ENCODE measurements around the gene THSD7A.

Gene THSD7A

DNA sequence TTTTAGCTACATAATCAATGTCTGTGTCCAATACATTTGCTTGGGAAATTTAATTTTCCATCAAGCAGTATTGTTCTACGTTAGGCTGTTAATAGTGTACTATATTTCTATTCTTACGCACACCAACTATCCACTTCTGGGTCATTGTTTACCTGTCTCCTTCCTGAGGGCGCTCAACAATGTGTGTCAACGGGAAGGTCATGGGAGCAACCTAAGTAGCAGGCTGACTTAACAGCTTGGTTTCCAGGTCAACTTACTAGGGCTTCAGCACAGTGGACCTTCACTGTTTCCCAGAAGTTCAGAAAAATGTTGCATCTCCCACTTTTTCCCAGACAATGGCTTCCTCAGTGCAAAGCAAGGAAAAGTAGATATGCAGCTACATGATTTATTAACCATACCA lies 13.7 kb downstream of the THSD7A start:
- DNase-seq (ENCODE audit: extremely low read depth in 1 of 2, low read depth in 1 of 2) = no peak

DNA sequence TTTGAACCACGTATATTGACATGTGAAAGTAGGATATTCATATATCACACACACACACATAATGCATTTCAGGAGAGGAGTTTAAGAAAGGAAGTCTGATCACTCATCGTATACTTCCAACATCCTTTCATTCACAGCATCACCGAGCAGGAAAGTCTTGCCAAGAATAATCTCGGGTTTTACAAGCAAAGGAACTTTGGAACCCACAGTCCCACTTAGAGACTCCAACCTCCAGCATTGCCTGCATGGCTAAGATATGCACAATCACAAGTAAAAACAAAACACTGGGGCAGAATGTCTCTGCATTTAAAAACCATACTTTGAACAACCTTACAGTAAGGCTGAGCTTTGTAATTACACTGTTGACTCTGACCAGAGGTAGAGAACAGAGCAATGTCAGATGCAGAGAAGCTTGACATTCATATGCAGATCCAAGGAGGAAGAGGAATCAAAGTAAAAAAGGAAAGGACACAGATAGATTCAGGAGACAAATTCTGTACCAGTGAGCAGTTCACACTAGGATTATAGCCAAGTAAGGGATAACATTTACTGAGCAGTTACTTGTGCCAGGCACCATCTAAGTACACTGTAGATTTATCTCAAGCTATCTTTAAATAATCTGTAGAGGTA lies 14.8 kb downstream of the THSD7A start:
- no peak for DNase-seq (ENCODE audit: extremely low read depth in 1 of 2, low read depth in 1 of 2)

DNA sequence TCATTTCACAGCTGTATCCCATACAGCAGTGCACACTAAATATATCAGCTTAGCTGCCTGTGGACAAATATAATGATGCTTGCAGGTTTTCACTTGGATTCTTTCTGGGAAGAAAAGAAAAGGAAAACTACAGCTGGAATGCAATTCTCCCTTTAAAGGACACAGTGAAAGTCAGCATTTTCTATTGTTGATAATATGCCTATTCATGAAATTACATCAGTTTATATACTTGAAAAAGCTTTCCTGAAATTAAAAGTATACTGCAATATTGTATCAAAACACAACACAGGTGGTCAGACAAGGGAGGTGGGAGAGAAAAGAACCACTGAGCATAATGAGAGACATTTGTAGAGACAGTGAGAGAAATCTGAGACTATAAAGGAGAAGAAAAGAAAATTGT lies 20.3 kb downstream of the THSD7A start:
- DNase-seq (ENCODE audit: extremely low read depth in 1 of 2, low read depth in 1 of 2) = no peak

DNA sequence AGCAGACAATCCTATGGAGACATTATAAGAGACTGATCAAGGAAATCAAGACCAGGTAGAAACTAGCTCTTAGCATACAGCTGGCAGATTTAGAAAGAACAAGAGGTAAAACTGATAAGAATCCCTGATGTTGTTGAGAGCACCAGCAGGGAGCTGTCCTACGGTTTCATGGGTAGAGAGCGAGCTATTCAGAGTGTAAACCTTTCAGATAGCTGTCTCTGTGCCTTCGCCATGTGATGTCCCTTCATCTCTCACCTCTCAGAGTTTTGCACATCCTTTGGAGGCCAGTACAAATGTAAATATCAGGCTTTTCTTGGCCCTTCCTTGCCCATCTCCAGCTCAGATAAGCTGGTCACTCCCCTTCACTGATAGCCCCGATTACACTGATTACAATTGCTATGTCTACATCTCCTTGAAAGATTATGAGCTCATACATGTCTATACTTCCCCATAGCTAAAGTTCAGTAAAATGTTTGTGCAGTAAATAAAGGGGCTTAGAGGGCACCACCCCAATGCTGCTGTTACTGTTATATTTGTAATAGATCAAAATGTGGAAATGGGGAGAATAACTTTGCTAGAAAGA lies 21.9 kb downstream of the THSD7A start:
- no peak for DNase-seq (ENCODE audit: extremely low read depth in 1 of 2, low read depth in 1 of 2)

DNA sequence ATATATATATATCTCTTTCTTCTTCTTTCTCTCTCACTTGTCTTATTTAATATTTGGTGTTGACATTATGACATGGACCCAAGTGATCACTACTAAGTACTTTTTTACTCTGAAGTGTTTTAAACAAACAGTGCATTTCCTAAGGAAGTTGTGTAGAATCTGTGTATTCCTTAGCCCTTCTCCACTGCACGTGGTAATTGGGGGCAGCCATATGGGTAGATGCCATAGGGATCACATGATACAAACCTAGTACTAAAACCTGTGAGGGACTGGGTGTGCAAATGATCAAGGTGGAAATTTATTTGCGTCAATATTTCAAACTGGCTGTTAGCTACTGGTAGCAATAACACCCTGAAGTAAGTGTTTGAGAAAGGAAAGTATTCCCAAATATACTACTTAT lies 25.0 kb downstream of the THSD7A start:
- no peak for DNase-seq (ENCODE audit: extremely low read depth in 1 of 2, low read depth in 1 of 2)

DNA sequence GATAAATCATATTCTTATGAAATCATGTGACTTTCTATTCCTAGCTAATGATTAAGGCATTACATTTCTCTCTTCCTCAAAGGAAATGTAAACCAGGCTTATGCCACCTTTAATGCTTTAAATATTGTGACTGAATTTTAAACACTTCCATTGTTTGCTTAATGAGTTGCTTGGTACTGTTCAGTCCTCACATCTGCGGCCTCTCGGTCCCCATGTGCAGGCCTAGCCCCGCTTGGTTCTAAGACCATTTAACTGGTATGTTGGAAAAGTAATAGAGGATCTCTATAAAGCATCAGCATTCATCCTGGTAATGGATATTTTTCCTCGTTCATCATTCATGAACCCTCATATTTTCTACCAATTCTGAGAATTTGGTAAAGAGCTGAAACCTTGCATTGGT lies 27.4 kb downstream of the THSD7A start:
- no peak for DNase-seq (ENCODE audit: extremely low read depth in 1 of 2, low read depth in 1 of 2)

DNA sequence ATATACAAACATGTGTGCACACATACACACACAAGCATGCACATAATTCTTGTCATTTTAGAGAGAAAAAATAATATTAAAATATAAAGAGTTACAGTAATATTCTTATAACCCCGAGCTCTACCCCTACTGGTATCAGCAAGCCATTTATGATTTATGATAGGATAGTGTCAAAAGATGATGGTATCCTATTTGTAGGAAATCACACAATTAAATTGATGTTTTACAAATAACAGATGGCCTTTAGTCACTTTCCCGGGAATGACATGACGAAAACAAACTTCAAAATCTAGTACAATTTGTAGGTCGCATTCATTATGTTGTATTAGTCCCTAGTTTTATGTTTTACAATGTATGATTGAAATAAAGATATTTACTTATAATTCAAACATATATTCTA lies 36.8 kb downstream of the THSD7A start:
- DNase-seq (ENCODE audit: extremely low read depth in 1 of 2, low read depth in 1 of 2) = no peak

DNA sequence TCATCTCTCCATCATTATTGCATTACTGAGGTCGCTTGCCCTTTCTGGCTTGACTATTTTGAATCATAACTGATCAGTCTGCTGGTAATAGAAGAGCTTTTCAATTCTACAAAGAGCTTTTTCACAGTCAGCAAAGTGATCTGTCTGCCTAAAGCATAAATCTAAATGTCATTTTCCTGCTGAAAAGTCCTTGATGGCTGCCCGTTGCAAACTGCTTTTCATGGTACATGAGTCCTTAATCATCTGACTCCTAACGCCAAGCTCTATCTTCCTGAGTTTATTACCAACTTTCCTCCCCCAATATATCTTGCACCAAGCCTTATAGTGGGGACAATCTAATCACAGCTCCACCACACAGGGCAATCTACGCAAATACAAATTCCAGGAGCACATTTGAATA lies 39.8 kb downstream of the THSD7A start:
- no peak for DNase-seq (ENCODE audit: extremely low read depth in 1 of 2, low read depth in 1 of 2)

DNA sequence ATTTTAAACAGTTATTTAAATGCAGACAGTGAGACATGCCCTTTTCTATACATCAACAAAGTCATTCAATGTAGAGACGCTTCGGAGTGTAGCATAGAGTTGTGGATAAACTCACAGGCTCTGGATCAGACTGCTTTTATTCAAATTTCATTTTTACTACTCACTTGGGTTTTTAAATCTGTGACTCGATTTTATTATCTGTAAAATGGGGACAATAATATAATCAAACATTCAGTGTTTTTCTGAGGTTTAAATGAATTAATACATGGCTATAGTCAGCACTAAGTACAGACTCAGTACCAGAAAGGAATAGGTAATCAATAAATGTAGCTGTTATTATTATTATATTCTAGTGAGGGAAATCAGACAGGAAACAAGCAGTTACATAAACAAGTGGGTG lies 43.4 kb downstream of the THSD7A start:
- no peak for DNase-seq (ENCODE audit: extremely low read depth in 1 of 2, low read depth in 1 of 2)

DNA sequence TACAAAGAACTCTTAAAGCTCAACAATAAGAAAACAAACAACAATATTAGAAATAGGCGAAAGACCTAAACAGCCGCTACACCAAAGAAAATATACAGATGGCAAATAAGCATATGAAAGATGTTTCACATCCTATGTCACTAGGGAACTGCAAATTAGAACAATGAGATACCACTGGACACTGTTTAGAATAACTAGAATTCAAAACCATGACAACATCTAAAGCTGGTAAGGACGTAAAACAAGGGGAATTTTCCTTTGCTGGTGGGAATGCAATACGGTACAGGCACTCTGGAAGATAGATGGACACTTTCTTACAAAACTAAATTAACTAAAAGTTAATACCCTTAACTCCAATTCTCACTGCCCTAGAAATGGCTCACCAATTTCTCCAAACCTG lies 44.5 kb downstream of the THSD7A start:
- no peak for DNase-seq (ENCODE audit: extremely low read depth in 1 of 2, low read depth in 1 of 2)

DNA sequence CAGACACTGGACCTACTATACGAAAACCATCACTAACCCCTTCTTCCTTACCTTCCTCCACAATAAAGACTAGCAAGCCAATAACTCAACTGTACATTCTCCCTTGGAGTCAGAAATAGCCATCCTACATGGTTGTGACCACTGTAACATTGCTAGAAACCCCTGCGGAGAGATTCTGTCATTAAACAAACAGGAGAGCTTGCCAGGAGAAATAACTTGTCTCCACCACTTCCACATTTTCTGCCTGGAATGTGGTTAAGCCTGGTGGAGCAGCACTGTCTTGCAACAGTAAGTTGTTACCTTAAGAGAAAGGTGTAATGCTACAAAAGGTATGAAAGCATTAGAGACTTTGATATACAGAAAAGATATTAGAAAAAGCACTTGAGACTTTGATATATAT lies 45.8 kb downstream of the THSD7A start:
- DNase-seq (ENCODE audit: extremely low read depth in 1 of 2, low read depth in 1 of 2) = no peak

DNA sequence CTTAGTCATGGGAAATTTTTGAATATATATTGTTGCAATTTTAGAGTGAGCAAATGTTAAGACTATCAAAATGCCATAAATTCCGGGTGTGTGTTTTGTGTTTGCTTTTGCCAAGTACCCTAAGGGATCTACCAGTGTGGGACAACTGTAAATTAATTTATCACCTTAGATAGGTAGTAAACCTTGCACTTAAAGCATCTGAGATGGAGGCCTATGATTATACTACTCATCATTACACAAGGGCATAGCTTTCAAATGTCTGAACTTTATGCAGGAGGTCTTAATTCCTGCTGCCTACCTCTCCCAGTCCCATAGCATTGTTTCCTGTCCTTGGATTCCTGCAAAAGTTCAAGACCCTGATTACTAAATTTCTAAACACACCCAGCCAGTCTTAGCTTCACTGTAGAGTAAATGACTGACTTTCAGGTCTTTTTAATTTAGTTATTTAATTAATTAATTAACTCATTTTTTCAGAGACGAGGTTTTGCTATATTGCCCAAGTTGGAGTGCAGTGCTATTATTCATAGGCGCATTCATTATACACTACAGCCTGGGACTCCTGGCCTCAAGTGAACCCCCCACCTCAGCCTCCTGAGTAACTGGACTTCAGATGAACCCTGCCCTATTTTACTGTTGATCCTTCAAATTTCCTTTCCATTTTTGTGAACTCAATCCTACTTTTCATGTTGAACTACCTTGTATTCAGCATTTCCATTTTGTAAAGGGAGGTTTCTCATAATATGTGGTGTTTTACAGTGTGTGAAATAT lies 47.0 kb downstream of the THSD7A start:
- no peak for DNase-seq (ENCODE audit: extremely low read depth in 1 of 2, low read depth in 1 of 2)

DNA sequence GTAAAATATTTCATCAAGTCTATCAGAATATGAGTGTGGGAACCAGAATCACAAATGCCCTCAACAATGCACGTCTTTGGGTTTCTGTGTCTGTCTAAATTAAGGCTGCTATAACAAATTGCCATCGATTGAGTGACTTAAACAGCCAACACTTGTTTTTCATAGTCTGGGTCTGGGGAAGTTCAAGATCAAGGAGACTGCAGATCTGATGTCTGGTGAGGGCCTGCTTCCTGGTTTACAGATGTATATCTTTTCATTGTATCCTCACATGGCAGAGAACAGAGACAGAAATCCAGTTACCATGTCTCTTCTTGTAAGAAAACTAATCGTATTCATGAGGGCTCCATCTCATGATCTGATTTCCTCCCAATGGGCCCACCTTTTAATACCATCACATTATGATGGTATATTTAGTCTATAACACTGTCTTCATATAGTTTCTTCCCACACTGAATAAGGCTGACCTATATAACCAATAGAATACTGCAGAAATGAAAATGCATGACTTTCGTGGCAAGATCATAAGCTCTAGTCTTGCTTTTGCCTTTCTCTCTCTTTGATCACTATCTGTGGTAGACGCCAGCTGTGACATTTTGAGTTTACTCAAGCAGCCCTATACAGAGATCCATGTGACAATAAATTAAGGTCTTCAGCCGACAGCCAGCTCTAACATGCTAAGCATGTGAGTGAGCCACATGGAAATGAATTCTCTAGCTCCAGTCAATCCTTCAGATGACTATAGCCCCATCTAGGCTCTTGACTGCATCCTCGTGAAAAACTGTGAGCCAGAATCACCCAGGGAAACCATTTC lies 51.9 kb downstream of the THSD7A start:
- no peak for DNase-seq (ENCODE audit: extremely low read depth in 1 of 2, low read depth in 1 of 2)

DNA sequence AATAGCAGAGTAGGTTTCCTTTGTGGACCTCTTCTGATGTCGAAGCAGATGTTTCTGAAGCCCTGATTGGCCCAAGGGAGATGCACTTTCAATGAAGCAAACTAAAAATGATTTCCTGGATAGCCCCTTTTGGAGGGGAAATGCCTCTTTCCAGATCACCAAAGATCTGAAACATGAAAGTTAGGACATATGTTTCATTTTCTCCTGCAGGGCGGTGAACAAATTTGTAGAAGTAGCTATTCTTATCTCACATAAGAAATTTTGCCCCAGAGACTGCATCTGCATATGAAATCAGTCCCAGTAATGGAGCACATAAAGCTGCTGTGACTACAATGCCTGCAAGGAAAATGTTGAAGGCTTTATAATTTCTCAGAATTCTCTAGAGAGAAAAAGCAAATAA lies 56.0 kb downstream of the THSD7A start:
- DNase-seq (ENCODE audit: extremely low read depth in 1 of 2, low read depth in 1 of 2) = no peak

DNA sequence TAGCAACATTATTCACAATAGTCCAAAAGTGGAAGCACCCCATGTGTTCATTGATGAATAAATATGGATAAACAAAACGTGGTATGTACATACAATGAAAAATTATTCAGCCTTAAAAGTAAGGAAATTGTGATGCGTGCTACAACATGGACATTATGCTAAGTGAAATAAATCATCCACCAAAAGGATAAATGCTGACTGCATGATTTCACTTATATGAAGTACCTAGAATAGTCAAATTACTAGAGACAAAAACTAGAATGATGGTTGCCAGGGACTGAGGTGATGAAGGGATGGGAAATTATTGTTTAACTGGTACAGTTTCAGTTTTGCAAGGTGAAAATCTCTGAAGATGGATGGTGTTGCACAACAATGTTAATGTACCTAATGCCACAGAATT lies 56.6 kb downstream of the THSD7A start:
- DNase-seq (ENCODE audit: extremely low read depth in 1 of 2, low read depth in 1 of 2) = no peak

DNA sequence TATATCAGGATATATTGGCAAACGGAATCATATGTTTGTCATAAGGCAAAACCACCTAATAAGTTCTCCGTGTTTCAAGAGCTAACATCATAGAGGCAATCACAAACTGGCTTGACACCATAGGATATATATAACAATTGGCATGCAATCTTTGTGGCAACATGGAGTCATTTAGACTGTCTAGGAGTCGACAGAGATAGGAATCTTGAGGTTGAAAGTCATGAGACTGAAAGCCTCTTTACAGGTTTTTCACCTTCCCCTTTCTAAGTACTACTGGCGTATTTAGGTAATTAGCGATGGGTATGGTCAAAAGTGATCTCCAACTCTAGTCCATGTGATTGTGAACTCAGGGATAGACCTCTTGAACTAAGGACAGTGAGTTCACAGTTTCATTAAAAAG lies 63.7 kb downstream of the THSD7A start:
- no peak for DNase-seq (ENCODE audit: extremely low read depth in 1 of 2, low read depth in 1 of 2)

DNA sequence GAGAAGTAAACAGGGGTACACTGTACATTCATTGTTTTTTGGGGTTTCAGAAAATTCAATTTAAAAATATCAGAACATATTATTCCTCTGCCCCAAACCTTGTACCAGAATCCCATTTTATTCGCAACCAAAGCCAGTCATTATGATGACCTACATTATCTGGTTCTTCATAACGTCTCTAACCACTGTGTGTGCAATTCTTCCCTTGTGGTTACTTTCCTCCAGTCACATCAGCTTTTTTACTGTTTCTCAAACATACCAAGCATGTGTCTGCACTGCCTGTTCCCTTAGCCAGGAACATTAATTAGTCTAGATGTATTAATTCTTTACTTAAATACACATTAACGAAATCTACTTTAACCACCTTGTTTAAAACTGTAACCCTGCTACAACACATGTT lies 64.8 kb downstream of the THSD7A start:
- DNase-seq (ENCODE audit: extremely low read depth in 1 of 2, low read depth in 1 of 2) = no peak

DNA sequence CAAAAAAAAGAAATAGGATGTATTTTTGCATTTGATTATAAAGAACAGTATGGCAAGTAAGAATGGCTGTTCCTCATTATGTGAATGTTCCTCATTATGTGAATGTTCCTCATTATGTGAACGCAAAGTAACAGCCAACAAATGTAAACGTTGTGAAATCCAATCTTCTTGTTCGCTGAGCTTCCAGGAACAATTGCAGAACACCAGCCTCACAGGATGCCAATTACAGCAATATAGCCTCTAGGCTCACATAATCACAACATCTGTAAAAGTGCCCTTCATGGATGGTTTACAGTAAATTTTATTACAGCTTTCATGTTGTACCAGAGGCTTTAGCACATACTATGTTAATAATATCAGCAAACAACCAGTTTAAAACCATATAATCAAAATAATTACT lies 71.6 kb downstream of the THSD7A start:
- no peak for DNase-seq (ENCODE audit: extremely low read depth in 1 of 2, low read depth in 1 of 2)

DNA sequence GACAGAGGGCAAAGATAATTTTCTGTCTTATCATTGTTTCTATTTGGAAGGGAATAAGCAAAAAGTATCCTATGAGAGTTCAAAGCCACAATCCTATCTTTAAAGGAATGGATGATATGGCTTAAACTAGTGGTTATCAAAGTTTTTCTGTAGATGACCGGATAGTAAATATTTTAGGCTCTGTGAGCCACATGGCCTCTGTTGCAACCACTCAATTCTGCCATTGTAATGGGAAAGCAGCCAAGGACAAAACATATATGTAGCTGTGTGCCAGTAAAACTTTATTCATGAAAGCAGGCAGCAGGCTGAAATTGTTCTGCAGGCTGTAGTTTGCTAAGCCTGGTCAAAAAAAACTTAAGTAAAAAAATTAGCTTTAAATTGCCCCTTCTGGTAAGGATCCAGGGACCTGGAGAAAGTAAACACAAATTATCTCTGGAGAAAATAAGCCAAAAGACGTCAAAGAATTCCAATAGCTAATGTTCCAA lies 73.3 kb downstream of the THSD7A start:
- DNase-seq (ENCODE audit: extremely low read depth in 1 of 2, low read depth in 1 of 2) = no peak

DNA sequence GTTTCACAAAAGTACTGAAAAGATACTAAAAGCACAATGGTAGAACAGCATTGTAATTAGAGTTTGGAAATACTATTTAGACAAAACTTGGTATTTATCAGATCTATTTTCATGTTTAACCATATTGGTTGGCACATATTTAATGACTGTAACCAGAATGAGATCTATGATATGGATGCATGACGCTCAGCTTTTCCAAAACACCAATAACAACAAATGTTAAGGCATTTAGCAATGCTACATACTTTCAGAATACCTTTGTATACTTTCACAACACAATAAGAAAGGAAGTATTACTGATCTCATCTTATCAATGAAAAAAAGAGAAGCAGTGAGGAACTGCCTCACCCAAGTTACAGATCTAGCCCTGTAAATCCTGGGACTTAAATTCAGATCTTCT lies 74.8 kb downstream of the THSD7A start:
- DNase-seq (ENCODE audit: extremely low read depth in 1 of 2, low read depth in 1 of 2) = no peak

DNA sequence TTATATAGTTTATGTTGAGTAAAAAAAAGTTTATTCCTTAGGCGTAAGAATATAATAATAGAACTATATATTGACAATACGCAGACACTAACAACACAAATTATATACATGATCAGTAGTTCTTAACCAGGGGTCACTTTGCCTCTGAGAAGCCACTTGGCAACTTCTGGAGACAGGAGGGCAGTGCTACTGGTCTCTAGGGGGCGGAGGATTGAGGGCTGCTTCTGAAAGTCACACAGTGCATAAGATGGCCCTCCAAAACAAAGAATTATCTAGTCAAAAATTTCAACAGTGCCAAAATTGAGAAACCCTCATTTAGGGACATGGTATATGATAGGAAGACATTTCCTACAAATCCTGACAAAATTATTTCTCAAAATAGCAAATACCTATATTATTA lies 77.1 kb downstream of the THSD7A start:
- no peak for DNase-seq (ENCODE audit: extremely low read depth in 1 of 2, low read depth in 1 of 2)

DNA sequence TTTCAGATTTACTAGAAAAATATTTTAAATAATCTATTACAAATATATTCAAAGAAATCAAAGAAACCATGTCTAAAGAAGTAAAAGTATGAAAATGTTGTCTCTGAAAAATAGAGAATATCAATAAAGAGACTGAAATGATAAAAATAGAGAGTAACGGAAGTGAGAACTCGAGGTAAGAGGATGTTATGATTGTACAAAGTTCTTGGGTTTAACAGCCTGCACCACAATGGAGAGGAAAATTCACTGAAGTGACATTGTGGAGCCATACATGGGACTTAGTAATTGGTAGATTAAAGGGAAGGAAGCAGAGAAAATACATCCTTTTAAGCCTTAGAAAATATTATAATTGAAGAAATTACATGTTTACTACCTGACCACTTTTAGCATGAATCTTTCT lies 77.9 kb downstream of the THSD7A start:
- DNase-seq (ENCODE audit: extremely low read depth in 1 of 2, low read depth in 1 of 2) = no peak
